GM12864 (cell line): ENCODE data around the gene ANGPTL8.
A peak's percentile ranks its signal among the peaks of the same experiment; 100 is the strongest.

ENCODE experiments used
- DNase-seq: peaks from one replicate; pipeline ENCODE4 v3.0.0-alpha.2; 2011; ENCODE audit warnings: low read depth
- H3K4me3 ChIP-seq: 2 replicates; pipeline ENCODE4 v1.5.1; 2011; ENCODE audit warnings: mild to moderate bottlenecking, low read depth, low read length, control low read depth
- CTCF ChIP-seq: IDR thresholded peaks from 2 replicates; pipeline ENCODE4 v1.5.1; 2011; ENCODE audit warnings: low read depth, mild to moderate bottlenecking, moderate library complexity, low read length, control low read depth, inconsistent platforms; ENCODE audit errors: missing control alignments

The ANGPTL8 gene

DNA sequence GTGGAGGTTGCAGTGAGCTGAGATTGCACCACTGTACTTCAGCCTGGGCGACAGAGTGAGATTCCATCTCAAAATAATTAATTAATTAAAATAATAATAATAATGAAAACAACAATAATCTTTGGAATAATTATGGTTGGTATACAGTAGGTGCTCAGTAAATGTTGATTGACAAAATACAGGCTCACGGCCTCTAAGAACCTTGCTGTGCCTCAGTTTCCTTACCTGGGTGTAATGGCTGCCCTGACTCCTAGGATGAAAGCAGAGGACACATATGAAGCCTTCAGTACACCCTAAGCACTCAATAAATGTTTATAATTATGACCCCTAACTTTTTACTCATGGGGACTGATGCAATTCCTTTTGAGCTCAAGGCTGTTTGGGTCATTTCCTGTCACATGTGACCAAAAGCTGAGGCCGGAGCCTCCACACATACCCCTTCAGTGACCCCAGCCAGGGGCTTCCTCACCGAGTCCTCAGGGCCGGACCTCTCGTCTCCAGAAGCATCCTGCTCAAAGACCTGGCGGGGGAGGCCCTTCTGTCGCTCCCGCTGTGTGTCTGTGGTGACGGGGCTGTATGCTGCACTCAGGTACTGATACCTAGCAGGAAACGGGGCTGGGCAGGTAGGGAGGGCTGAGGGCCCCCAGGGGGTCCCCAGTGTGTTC lies 12.4 kb downstream of the ANGPTL8 start:
- TF ChIP-seq CTCF: no peak
- no peak for DNase-seq
- no peak overlapping the region for H3K4me3 ChIP-seq

DNA sequence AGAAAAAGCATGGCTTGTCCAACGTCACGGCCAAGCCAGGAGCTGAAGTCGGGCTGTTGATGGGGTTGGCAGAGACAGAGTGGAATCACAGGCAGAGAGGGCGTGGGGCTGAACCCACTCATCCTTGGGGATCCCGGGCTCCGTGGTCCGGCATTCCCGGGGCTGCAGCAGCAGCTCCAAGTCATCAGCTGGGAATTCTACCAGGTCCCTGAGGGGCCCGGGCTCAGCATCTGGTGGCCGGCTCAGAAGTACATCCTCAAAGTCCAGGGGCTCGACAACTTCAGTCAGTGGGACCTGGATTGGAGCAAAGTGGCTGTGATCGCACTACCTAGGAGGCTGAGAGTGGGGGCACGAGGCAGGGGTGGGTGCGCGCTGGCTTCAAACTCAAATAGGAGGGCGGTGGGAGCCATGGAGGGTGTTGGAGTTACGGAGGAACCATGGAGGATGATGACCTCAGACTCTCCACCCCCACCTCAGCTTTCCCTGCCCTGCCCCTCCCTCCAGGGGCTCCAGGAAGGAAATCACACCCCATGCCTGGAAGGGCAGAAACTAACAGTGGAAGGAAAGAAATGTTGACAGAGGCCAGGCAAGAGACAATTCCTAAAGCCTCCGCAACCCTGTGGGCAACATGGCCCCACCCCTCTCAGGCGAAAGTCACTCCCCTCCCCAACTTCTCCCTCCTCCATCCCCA lies 13.4 kb downstream of the ANGPTL8 start:
- no peak for TF ChIP-seq CTCF
- no peak for DNase-seq
- H3K4me3 ChIP-seq: no peak overlapping the region

DNA sequence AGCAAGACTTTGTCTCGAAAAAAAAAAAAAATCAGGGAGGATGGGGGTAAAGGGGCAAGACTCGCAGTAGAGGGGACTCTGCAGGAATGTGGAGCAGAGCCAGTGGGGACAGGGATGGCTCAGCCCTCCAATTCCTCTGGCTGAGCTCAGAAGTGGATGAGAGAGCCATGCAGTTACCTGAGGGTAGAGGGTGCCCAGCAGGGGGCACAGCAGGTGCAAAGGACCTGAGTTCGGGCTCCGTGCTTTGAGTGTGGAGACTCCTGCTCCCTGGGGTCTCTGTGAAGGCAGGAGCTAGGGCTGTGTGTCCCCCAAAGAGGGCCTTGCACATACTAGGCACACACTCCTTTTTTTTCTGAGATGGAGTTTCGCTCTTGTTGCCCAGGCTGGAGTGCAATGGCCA lies 15.2 kb downstream of the ANGPTL8 start:
- no peak for DNase-seq
- no peak overlapping the region for H3K4me3 ChIP-seq
- peak; percentile 35 for TF ChIP-seq CTCF

DNA sequence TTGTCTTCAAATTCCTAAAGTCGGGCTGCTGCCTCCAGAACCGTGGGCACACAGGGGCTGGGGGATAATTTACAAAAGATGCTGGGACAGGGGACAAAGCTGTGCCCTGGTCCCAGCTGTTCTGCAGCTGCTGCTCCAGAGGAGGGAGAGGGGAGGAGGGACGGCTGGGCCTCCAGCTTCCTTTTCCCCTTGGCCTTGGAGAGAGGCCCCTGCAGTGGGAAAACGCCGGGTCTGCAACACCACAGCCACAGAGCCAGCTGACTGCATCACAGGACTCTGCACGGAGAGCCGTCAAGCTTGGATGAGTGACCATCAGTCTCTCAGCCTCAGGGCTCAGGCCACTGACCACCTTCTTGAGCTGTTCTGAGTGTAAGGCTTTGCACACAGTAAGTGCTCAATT lies 16.8 kb downstream of the ANGPTL8 start:
- DNase-seq: no peak
- no peak for TF ChIP-seq CTCF
- H3K4me3 ChIP-seq: no peak overlapping the region

DNA sequence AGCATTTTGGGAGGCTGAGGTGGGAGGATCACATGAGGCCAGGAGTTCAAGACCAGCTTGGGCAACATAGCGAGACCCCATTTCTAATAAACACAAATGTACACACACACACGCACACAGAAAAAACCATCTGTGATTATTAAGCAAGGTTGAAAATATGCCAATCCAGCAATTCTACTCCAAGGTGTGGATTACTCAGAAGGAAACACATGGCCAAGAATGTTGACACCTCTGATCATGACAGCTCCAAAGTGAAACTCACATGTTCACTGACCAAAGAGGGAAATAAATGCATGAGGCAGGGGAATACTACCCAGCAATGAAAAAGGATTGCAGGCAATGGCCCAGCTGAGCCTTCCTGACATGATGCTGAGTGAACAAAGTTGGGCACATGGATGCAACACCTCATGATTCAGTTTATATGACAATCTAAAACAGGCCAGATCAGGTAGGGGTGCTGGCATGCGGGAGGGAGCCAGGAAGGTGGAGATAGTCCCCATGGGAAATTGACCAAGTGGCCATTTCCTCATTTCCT lies 18.5 kb downstream of the ANGPTL8 start:
- TF ChIP-seq CTCF: no peak
- DNase-seq: no peak
- H3K4me3 ChIP-seq: no peak overlapping the region

DNA sequence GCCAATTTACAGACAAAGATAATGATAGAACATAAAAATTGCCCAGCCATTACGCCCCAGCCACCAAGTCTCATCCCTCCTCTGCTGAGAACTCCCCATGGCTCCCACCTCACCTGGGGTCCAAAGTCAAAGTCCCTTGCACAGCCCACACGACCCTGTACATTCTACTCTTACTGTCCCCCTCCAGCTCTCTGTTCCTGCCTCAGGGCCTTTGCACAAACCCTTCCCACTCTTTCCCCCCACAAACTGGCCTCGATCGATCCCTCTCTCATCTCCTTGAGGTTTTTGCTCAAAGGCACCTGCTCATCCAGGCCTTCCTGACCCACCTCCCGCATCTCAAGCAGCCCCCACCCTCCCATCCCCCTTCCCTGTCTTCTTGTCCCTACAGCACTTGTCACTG lies 21.6 kb downstream of the ANGPTL8 start:
- TF ChIP-seq CTCF: no peak
- no peak overlapping the region for H3K4me3 ChIP-seq
- DNase-seq: no peak
